Neural cell (in vitro differentiated cells): Measurements from ENCODE around the gene ZC3H4.

ENCODE experiments used
- EZH2 ChIP-seq: fragments of 200-600, 300-800 bp; shearing (Covaris generic), sonication (generic); IDR thresholded peaks from 2 replicates; pipeline ENCODE4 v1.6.1; 2014; ENCODE audit warnings: antibody characterized with exemption, low read length, borderline replicate concordance, mild to moderate bottlenecking; ENCODE audit not compliant: insufficient read depth, poor library complexity, severe bottlenecking
- RAD21 ChIP-seq: fragments of 450-650 bp; conservative IDR thresholded peaks from 2 replicates; pipeline ENCODE4 v1.6.1; 2014; ENCODE audit warnings: antibody characterized with exemption, mild to moderate bottlenecking, moderate library complexity
- TF ChIP-seq, protein P1 (sequence below): fragments of 450-650 bp; IDR thresholded peaks from 2 replicates; pipeline ENCODE4 v1.5.1; 2014; ENCODE audit warnings: antibody characterized with exemption, mild to moderate bottlenecking, moderate library complexity; ENCODE audit not compliant: poor library complexity, severe bottlenecking

DNA sequence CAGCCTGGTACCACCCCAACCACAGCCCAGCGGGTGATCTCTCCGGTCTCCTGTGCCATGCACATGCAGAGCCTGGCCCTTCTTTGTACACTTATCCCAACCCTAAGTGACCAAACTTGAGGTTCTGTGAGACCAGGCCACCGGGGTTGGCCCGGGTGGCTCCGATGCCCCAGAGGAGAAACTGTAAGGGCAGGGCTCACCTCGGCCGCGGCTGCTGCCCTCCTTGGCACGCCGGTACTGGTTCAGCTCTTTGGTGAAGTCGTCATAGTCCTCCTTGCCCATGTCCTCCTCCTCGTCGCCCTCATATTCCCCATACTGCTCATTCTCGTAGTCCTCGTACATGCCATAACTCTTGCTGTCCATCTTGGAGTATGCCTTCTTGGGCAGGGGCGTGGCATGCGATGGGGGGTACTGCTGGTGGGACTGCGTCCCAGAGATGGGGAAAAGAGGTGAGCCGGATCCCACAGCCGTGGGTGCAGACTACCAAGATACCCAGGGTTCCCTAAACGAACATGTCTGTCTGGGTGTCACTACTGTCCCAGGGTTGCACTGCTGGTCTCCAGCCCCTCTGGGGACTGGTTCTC, 23.7 kb downstream of the ZC3H4 start:
- TF ChIP-seq RAD21 (no peak), EZH2 (no peak)
- TF ChIP-seq, protein P1, sequence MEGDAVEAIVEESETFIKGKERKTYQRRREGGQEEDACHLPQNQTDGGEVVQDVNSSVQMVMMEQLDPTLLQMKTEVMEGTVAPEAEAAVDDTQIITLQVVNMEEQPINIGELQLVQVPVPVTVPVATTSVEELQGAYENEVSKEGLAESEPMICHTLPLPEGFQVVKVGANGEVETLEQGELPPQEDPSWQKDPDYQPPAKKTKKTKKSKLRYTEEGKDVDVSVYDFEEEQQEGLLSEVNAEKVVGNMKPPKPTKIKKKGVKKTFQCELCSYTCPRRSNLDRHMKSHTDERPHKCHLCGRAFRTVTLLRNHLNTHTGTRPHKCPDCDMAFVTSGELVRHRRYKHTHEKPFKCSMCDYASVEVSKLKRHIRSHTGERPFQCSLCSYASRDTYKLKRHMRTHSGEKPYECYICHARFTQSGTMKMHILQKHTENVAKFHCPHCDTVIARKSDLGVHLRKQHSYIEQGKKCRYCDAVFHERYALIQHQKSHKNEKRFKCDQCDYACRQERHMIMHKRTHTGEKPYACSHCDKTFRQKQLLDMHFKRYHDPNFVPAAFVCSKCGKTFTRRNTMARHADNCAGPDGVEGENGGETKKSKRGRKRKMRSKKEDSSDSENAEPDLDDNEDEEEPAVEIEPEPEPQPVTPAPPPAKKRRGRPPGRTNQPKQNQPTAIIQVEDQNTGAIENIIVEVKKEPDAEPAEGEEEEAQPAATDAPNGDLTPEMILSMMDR, result no peak
